Non-pigmented ciliary epithelial cell (primary cell): ENCODE data around the gene CEP350.

Experiments used
- DNase-seq: peaks from one replicate; pipeline ENCODE4 v3.0.0-alpha.2; 2010; ENCODE audit warnings: low read depth

Gene CEP350

DNA sequence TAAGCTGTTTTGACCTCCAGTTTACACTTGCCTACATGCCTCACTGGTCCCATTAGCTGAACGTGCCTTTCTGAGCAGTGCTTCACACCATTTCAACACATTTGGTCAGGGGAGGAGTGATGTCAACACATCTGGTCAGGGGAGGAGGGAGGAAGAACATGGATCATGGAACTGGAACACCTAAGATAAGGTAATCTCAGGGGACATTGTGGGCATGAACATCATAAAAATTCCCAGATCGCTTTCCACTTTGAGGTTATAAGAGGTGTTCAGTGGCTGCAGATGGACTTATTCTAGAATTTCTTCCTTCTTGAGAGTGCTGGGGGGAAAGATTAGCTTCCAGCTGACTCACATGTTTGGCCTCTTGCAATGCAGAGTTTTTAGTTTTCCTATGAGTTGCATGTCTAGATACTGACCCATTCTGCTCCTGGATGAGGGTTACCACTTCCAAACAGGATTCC lies 202.1 kb downstream of the CEP350 start:
- peak; percentile 63 for DNase-seq

- peak; percentile 23 for DNase-seq
Observed at GRCh38 chr1:180157108-180157507, 202.5 kb downstream of the CEP350 start.

DNA sequence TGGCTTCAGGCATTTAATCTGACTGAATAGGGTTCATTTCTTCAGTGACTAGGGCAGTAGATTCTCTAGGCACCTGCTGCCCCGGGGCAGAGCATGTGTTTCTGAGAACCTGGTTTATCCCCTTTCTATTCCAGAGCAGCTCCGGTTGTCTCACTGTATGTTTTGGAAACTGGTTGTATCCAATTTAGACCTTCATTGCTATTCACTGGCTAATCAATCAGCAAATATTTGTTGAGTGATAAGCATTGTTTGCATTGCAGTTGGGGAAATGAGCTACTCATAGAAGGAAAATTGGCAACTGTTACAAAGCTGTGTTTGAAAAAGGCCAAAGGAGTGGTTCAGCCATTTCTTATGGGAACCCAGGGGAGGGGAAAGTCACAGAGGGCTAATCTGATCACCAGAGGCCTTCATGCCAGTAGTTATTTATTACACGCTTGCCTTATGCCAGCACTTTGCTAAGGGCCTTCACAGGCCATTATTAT lies 203.0 kb downstream of the CEP350 start:
- no peak for DNase-seq

- DNase-seq, result no peak
Observed at GRCh38 chr1:180158149-180159147, 203.8 kb downstream of the CEP350 start.

- DNase-seq, result no peak
Observed at GRCh38 chr1:180160357-180160756, 205.7 kb downstream of the CEP350 start.

- DNase-seq, result no peak
Observed at GRCh38 chr1:180163041-180163440, 208.4 kb downstream of the CEP350 start.
